H1 (cell line): ENCODE measurements around the gene RPS6KB2. TPM values are rescaled to one million over a fixed set of nuclear protein-coding genes. Genes with fewer than 3 reads are reported as not detected.

Source experiments
- CTCF ChIA-PET: fragments of 300-600 bp; sonication (Branson Sonifier 250); formaldehyde crosslinking; loops from one replicate; lab custom pipeline; 2021; ENCODE audit not compliant: partially characterized antibody; lab: Charles Lee
- POLR2A ChIA-PET: fragments of 300-600 bp; sonication (Branson Sonifier 250); formaldehyde crosslinking; loops from one replicate; lab custom pipeline; 2021; ENCODE audit warnings: inconsistent platforms; ENCODE audit not compliant: partially characterized antibody; lab: Charles Lee
- DNase-seq, 2 experiments: peaks; one replicate each; pipeline versions ENCODE4 v3.0.0 to v3.0.0-alpha.2; 2010 to 2022; ENCODE audit warnings: low spot score in 2 of 2, low read depth in 1 of 2, mixed read lengths in 1 of 2
- FAIRE-seq: peaks from 2 replicates; lab custom pipeline; 2011; peaks lifted over from hg19 to GRCh38; lab: Jason Lieb, UNC
- H2AFZ ChIP-seq: 2 replicates; pipeline ENCODE4 v1.8.1; 2012; ENCODE audit warnings: low read length, inconsistent platforms
- H2AK5ac ChIP-seq: 2 replicates; pipeline ENCODE4 v1.6.1; 2013; ENCODE audit warnings: low read depth, low read length
- H2BK120ac ChIP-seq: replicated peaks from 2 replicates; pipeline ENCODE3; 2013; ENCODE audit warnings: low read depth, low read length, inconsistent platforms
- H2BK12ac ChIP-seq: 2 replicates; pipeline ENCODE4 v1.6.1; 2013; ENCODE audit warnings: low read depth, low read length
- H2BK15ac ChIP-seq: 2 replicates; pipeline ENCODE4 v1.6.1; 2013; ENCODE audit warnings: low read length
- H2BK20ac ChIP-seq: 2 replicates; pipeline ENCODE4 v1.6.1; 2013; ENCODE audit warnings: low read length
- H2BK5ac ChIP-seq: 2 replicates; pipeline ENCODE4 v1.6.1; 2013; ENCODE audit warnings: low read depth, low read length
- H3K14ac ChIP-seq: 2 replicates; pipeline ENCODE4 v1.6.1; 2013; ENCODE audit warnings: inconsistent platforms; ENCODE audit not compliant: insufficient read length
- H3K18ac ChIP-seq: 2 replicates; pipeline ENCODE4 v1.6.1; 2013; ENCODE audit warnings: low read length; ENCODE audit errors: extremely low read depth
- H3K23ac ChIP-seq: 2 replicates; pipeline ENCODE4 v1.6.1; 2013; ENCODE audit warnings: inconsistent platforms; ENCODE audit not compliant: insufficient read length
- H3K23me2 ChIP-seq: 2 replicates; pipeline ENCODE4 v1.6.1; 2013; ENCODE audit warnings: low read depth, low read length
- H3K27ac ChIP-seq: 2 replicates; pipeline ENCODE4 v1.6.1; 2011; ENCODE audit warnings: low read depth, low read length, inconsistent platforms
- H3K27me3 ChIP-seq, 4 experiments: replicated peaks in 1 of 4; 1 replicate in 1 of 4; 2 replicates in 3 of 4; pipeline versions ENCODE4 v1.6.1 to v1.8.1; 2011 to 2013; ENCODE audit warnings: low read length in 3 of 4, mild to moderate bottlenecking in 3 of 4, inconsistent platforms in 2 of 4, mixed read lengths in 2 of 4, moderate library complexity in 1 of 4; ENCODE audit not compliant: control insufficient read depth in 3 of 4, insufficient read depth in 3 of 4; ENCODE audit errors: extremely low read depth in 1 of 4
- H3K36me3 ChIP-seq, 4 experiments: 2 replicates each; pipeline versions ENCODE4 v1.6.1 to v1.8.1; 2011 to 2013; ENCODE audit warnings: mild to moderate bottlenecking in 4 of 4, low read length in 3 of 4, moderate library complexity in 2 of 4, control low read depth in 1 of 4, inconsistent platforms in 1 of 4; ENCODE audit not compliant: insufficient read depth in 4 of 4, control insufficient read depth in 2 of 4
- H3K4ac ChIP-seq: replicated peaks from 2 replicates; pipeline ENCODE3; 2013; ENCODE audit warnings: low read length, low read depth, mixed read lengths, inconsistent platforms; ENCODE audit not compliant: insufficient read length
- H3K4me1 ChIP-seq, 4 experiments: replicated peaks in 1 of 4; 1 replicate in 1 of 4; 2 replicates in 3 of 4; pipeline versions ENCODE4 v1.6.1 to v1.8.1; 2011 to 2013; ENCODE audit warnings: low read length in 3 of 4, inconsistent platforms in 2 of 4, mixed read lengths in 1 of 4; ENCODE audit not compliant: insufficient read depth in 4 of 4, control insufficient read depth in 3 of 4
- H3K4me2 ChIP-seq, 2 experiments: 2 replicates each; pipeline versions ENCODE4 v1.6.1 to v1.8.1; 2011 to 2013; ENCODE audit warnings: low read depth in 2 of 2, low read length in 2 of 2, control low read depth in 1 of 2, inconsistent platforms in 1 of 2, mild to moderate bottlenecking in 1 of 2; ENCODE audit not compliant: insufficient read depth in 1 of 2
- H3K4me3 ChIP-seq, 4 experiments: fragments of 200-600, 300-600 bp in 1 of 4; sonication (generic), shearing (Covaris generic), sonication (Bioruptor Twin) in 1 of 4; 2 replicates each; pipeline versions ENCODE4 v1.5.1 to v1.8.1; 2011 to 2016; ENCODE audit warnings: low read length in 4 of 4, low read depth in 3 of 4, control low read depth in 2 of 4, inconsistent platforms in 2 of 4, mild to moderate bottlenecking in 2 of 4, mixed read lengths in 1 of 4, moderate library complexity in 1 of 4; ENCODE audit not compliant: insufficient read depth in 2 of 4; ENCODE audit errors: extremely low read depth in 1 of 4
- H3K56ac ChIP-seq: replicated peaks from 2 replicates; pipeline ENCODE3; 2013; ENCODE audit warnings: low read depth, mild to moderate bottlenecking, mixed read lengths, low read length, inconsistent platforms; ENCODE audit not compliant: insufficient read length
- H3K79me1 ChIP-seq: 2 replicates; pipeline ENCODE4 v1.6.1; 2013; ENCODE audit warnings: low read depth, low read length, control low read depth
- H3K79me2 ChIP-seq, 2 experiments: 2 replicates each; pipeline versions ENCODE4 v1.6.1 to v1.8.1; 2012 to 2013; ENCODE audit warnings: low read length in 2 of 2, mild to moderate bottlenecking in 2 of 2, inconsistent platforms in 1 of 2; ENCODE audit not compliant: insufficient read depth in 2 of 2, control insufficient read depth in 1 of 2
- H3K9ac ChIP-seq, 4 experiments: replicated peaks in 1 of 4; 1 replicate in 1 of 4; 2 replicates in 3 of 4; pipeline versions ENCODE4 v1.6.1 to v1.8.1; 2011 to 2013; ENCODE audit warnings: low read depth in 3 of 4, low read length in 3 of 4, control low read depth in 2 of 4, mild to moderate bottlenecking in 2 of 4, moderate library complexity in 2 of 4, inconsistent platforms in 1 of 4; ENCODE audit errors: extremely low read depth in 1 of 4
- H3K9me3 ChIP-seq, 2 experiments: 2 replicates each; pipeline versions ENCODE4 v1.6.1 to v1.8.1; 2012 to 2013; ENCODE audit warnings: mild to moderate bottlenecking in 2 of 2, moderate library complexity in 2 of 2, control low read depth in 1 of 2, inconsistent platforms in 1 of 2, low read depth in 1 of 2, low read length in 1 of 2, mixed read lengths in 1 of 2; ENCODE audit not compliant: insufficient read depth in 2 of 2
- H4K20me1 ChIP-seq, 2 experiments: replicated peaks in 1 of 2; 2 replicates each; pipeline versions ENCODE3 to v1.8.1; 2011 to 2013; ENCODE audit warnings: inconsistent platforms in 2 of 2, low read length in 2 of 2, mild to moderate bottlenecking in 1 of 2; ENCODE audit not compliant: insufficient read depth in 2 of 2, control insufficient read depth in 1 of 2
- H4K5ac ChIP-seq: 2 replicates; pipeline ENCODE4 v1.6.1; 2013; ENCODE audit warnings: low read length, low read depth, mixed read lengths, inconsistent platforms; ENCODE audit not compliant: insufficient read length
- H4K8ac ChIP-seq: 2 replicates; pipeline ENCODE4 v1.8.0; 2013; ENCODE audit warnings: mild to moderate bottlenecking, moderate library complexity, low read length, inconsistent platforms; ENCODE audit not compliant: insufficient read depth; ENCODE audit errors: extremely low read depth
- H4K91ac ChIP-seq: replicated peaks from 2 replicates; pipeline ENCODE3; 2013; ENCODE audit warnings: low read length, mixed read lengths, inconsistent platforms; ENCODE audit not compliant: insufficient read length
- CHD1 ChIP-seq: IDR thresholded peaks from 2 replicates; pipeline ENCODE4 v1.6.1; 2012; ENCODE audit warnings: low read depth, low read length, improper control_type of control experiment
- GTF2F1 ChIP-seq: IDR thresholded peaks from 2 replicates; pipeline ENCODE4 v1.6.1; 2012; ENCODE audit warnings: low read depth, low read length, improper control_type of control experiment, borderline replicate concordance
- KDM1A ChIP-seq: fragments of 200-600, 300-600 bp; sonication (generic); IDR thresholded peaks from 2 replicates; pipeline ENCODE4 v1.7.1; 2016; ENCODE audit warnings: mild to moderate bottlenecking, low read length, borderline replicate concordance
- POLR2A ChIP-seq, 2 experiments: IDR thresholded peaks; 1 replicate in 1 of 2; 2 replicates in 1 of 2; pipeline ENCODE4 v1.6.1; 2011; ENCODE audit warnings: low read depth in 2 of 2, low read length in 2 of 2, mild to moderate bottlenecking in 2 of 2; ENCODE audit errors: control extremely low read depth in 1 of 2
- YY1 ChIP-seq: IDR thresholded peaks from 2 replicates; pipeline ENCODE4 v1.6.1; 2011; ENCODE audit warnings: low read depth, mild to moderate bottlenecking, low read length
- WGBS, 2 experiments: shearing (Covaris generic) in 1 of 2; methylation state at CpG; one replicate each; pipeline versions ENCODE4 v1.1.6 to v1.1.7; 2013 to 2015; ENCODE audit warnings: low lambda C conversion rate in 2 of 2, mixed read lengths in 2 of 2, inconsistent platforms in 1 of 2, low coverage in 1 of 2, missing lambda C conversion rate in 1 of 2; ENCODE audit not compliant: insufficient replicate concordance in 2 of 2, insufficient coverage in 1 of 2, insufficient read length in 1 of 2; ENCODE audit errors: extremely low coverage in 1 of 2, missing lambda C conversion rate in 1 of 2; 5-methylcytosine and 5-hydroxymethylcytosine counted together
- polyA plus RNA-seq, 7 experiments: library from polyadenylated mRNA; depleted of rRNA in 3 of 7; stranded (reverse) in 5 of 7; unstranded in 2 of 7; fragments of >200 nt in 5 of 7; fragments of 200-250 nt in 2 of 7; gene quantifications; 1 replicate in 5 of 7; 2 replicates in 1 of 7; 4 replicates in 1 of 7; pipeline versions ENCODE4 v1.2.1 to v1.2.3, GENCODE V29; 2011 to 2013; ENCODE audit warnings: missing spikeins in 2 of 7, mixed read lengths in 2 of 7
- total RNA-seq: library from RNA; stranded (reverse); fragmentation: NEBNext Ultra II Directional; extraction: Animal tissue kit (Norgen Biotek cat#: 25700); gene quantifications from 2 replicates; pipeline ENCODE4 v1.2.1, GENCODE V29; 2021

The RPS6KB2 gene
- total and polyA plus RNA-seq, 2 of the 8 experiments (the other 6 are each of a cell fraction or from before 2014, with no cell fraction given): 41.0 to 47.1 TPM

DNA sequence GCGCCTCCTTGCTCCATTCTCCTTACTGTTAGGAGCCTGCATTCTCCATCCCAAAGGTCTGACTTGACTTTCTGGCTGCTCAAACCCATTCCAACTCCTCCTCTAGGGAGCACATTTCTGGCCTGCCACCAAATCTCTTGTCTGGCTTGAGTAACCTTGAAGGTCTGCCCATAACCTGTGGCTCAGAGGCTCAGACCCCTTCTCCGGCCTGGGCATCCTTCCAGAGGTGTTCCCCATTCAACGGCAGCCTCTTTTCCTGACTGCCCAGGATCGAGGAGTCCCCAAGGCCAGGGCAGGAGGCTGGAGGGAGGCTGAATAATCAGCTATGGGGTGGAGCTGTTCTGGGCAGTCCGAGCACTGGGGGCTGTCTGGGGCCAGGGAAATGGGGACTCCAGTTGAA is 34.3 kb upstream of the RPS6KB2 start:
- no peak overlapping the region for H3K23ac ChIP-seq
- H4K5ac ChIP-seq: no peak overlapping the region
- H3K9me3 ChIP-seq: no peaks in the 10 kb centered on the region
- no peaks in the 10 kb centered on the region for H3K79me2 ChIP-seq
- no peak overlapping the region for H3K27ac ChIP-seq
- H2BK15ac ChIP-seq: no peak overlapping the region
- no peak overlapping the region for H3K56ac ChIP-seq
- no peak overlapping the region for H3K4ac ChIP-seq
- CTCF ChIA-PET: interaction anchor here (7.0 to 34.8 kb wide), 2 partner anchors 13 to 36 kb away, joined by 52 to 1305 read pairs; partner anchors contain the start of gene POLD4
- H3K9ac ChIP-seq: no peak overlapping the region
- peaks cover 5 to 21% (median 14%) of the 10 kb centered on the region in 4 experiments; a peak in 5 of 8 replicates for H3K36me3 ChIP-seq
- no peak overlapping the region for H2BK12ac ChIP-seq
- H3K23me2 ChIP-seq: peaks cover 13% of the 10 kb centered on the region
- FAIRE-seq (no peak), DNase-seq (no peak)
- H3K18ac ChIP-seq: no peak overlapping the region
- no peak overlapping the region for H4K91ac ChIP-seq
- H3K14ac ChIP-seq: no peak overlapping the region
- H2BK120ac ChIP-seq: no peak overlapping the region
- no peak overlapping the region for H2AFZ ChIP-seq
- H3K79me1 ChIP-seq: 0 out of 2 replicates have a peak, but pooled peaks cover 2% of the 10 kb centered on the region
- H3K4me1 ChIP-seq: peaks cover 0 to 9% (median 6%) of the 10 kb centered on the region in 4 experiments; a peak in 4 of 7 replicates
- no peak overlapping the region for H3K4me3 ChIP-seq
- POLR2A ChIA-PET: interaction anchor here (1.0 to 2.6 kb wide), 4 partner anchors 11 to 44 kb away, joined by 3 to 13 read pairs (median 4); partner anchors contain the start of gene PTPRCAP
- peaks cover 0 to 5% of the 10 kb centered on the region in 2 experiments for H4K20me1 ChIP-seq
- H2BK5ac ChIP-seq: no peak overlapping the region
- no peak overlapping the region for H2AK5ac ChIP-seq
- H2BK20ac ChIP-seq: no peak overlapping the region
- no peaks in the 10 kb centered on the region for H3K27me3 ChIP-seq
- no peak overlapping the region for H3K4me2 ChIP-seq
- WGBS, 2 experiments: 89% methylated on average over 5 of the region's 5 CpGs; no CpG with 5 or more reads in 1 of the 2 experiments
- peak overlapping the region; percentile 70; the same call in 1 of the 2 replicates for H4K8ac ChIP-seq
- TF ChIP-seq KDM1A (no peak), CHD1 (no peak), GTF2F1 (no peak), POLR2A (IDR thresholded peaks at IDR 0.05; ENCODE audit: control extremely low read depth in 1 of 2, low read depth in 2 of 2, low read length in 2 of 2) (no peak), YY1 (no peak)
